Measurements from ENCODE around the gene CORO2B. TPM values are rescaled to one million over a fixed set of nuclear protein-coding genes. Genes with fewer than 3 reads are reported as not detected.

The CORO2B gene
- total RNA-seq, 2 donors from 2014 or later, result 4.3 to 8.5 TPM

DNA sequence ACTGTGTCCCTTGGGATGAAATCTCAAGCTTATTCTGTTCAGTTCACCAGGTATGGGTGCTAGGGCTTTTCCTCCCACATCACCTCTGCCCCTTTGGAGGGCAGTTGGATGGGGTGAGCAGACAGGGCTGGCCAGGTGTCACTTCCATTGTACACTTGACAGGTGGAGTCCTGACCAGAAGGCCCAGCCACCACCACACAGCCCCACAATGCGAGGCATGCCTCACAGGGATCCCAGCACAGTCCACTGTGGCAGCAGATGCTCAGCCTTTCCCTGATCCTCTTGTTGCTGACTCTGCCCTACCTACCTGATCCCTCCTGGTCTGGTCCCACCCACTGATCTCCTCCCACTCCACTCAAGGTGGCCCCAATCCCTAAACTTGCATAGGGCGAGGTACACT is 153.7 kb downstream of the CORO2B start:
- Histone ChIP-seq H3K9me3 (no peaks in the 10 kb centered on the region), H3K36me3 (no peaks in the 10 kb centered on the region), H3K4me3 (no peak overlapping the region), H3K4me1 (ENCODE audit: control insufficient read depth in 1 of 2, low read depth in 2 of 2) (peaks cover 4 to 6% of the 10 kb centered on the region in 2 donors), H3K27ac (no peak overlapping the region), H3K27me3 (replicated peaks; ENCODE audit: insufficient read depth) (no peaks in the 10 kb centered on the region)
- TF ChIP-seq, protein P1, sequence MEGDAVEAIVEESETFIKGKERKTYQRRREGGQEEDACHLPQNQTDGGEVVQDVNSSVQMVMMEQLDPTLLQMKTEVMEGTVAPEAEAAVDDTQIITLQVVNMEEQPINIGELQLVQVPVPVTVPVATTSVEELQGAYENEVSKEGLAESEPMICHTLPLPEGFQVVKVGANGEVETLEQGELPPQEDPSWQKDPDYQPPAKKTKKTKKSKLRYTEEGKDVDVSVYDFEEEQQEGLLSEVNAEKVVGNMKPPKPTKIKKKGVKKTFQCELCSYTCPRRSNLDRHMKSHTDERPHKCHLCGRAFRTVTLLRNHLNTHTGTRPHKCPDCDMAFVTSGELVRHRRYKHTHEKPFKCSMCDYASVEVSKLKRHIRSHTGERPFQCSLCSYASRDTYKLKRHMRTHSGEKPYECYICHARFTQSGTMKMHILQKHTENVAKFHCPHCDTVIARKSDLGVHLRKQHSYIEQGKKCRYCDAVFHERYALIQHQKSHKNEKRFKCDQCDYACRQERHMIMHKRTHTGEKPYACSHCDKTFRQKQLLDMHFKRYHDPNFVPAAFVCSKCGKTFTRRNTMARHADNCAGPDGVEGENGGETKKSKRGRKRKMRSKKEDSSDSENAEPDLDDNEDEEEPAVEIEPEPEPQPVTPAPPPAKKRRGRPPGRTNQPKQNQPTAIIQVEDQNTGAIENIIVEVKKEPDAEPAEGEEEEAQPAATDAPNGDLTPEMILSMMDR (IDR thresholded peaks at IDR 0.05), result no peak
- no peak for ATAC-seq (ENCODE audit: insufficient number of reproducible peaks, low FRiP score, low read depth)
- no peak for DNase-seq (ENCODE audit: low spot score)

DNA sequence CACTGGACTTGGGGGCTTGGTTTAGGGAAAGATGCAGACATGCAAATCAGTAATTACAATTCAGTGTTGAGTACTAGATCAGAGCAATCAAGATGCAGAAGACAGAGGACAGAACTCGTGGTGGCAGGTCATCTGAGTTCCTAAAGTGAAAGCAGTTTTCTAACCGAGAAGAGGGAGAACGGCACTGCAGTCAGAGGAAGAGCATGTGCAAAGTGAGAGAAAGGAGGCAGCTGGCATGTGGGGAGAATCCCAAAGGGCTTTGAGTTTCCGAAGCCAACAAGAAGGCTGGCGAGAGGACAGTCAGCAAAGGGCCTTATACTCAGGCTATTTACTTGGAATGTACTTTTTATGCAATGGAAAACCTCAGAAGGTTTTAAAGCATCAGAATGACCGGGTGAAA is 154.9 kb downstream of the CORO2B start:
- no peak overlapping the region for H3K27ac ChIP-seq
- peaks cover 4 to 6% of the 10 kb centered on the region in 2 donors for H3K4me1 ChIP-seq (ENCODE audit: control insufficient read depth in 1 of 2, low read depth in 2 of 2)
- H3K27me3 ChIP-seq (replicated peaks; ENCODE audit: insufficient read depth), result no peaks in the 10 kb centered on the region
- no peaks in the 10 kb centered on the region for H3K9me3 ChIP-seq
- TF ChIP-seq, protein P1 (IDR thresholded peaks at IDR 0.05), result no peak
- DNase-seq (ENCODE audit: low spot score) (no peak), ATAC-seq (ENCODE audit: insufficient number of reproducible peaks, low FRiP score, low read depth) (no peak)
- no peaks in the 10 kb centered on the region for H3K36me3 ChIP-seq
- H3K4me3 ChIP-seq, result no peak overlapping the region

DNA sequence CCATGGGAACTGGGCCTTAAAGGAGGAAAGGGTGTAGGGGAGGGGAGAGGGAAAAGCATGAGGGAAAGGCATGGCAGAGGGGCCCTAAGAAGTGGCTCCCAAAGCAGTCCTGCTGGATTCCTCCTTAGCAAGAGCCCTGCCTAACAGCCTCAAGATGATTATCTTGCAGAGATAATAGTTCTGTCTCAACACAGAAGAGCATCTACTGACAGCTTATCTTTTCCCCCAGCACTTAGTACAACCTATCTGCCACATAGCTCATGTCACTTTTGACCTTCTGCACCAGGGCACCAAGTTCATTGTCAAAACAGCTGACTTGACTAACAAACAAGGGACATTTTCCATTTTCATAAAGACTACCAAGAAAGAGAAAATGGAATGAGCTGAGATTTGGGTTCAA is 155.6 kb downstream of the CORO2B start:
- Histone ChIP-seq H3K4me1 (ENCODE audit: control insufficient read depth in 1 of 2, low read depth in 2 of 2) (peaks cover 4 to 6% of the 10 kb centered on the region in 2 donors), H3K9me3 (no peaks in the 10 kb centered on the region), H3K36me3 (no peaks in the 10 kb centered on the region), H3K27me3 (replicated peaks; ENCODE audit: insufficient read depth) (no peaks in the 10 kb centered on the region), H3K27ac (no peak overlapping the region), H3K4me3 (no peak overlapping the region)
- TF ChIP-seq, protein P1 (IDR thresholded peaks at IDR 0.05), result no peak
- ATAC-seq (ENCODE audit: insufficient number of reproducible peaks, low FRiP score, low read depth), result no peak
- DNase-seq (ENCODE audit: low spot score), result no peak

DNA sequence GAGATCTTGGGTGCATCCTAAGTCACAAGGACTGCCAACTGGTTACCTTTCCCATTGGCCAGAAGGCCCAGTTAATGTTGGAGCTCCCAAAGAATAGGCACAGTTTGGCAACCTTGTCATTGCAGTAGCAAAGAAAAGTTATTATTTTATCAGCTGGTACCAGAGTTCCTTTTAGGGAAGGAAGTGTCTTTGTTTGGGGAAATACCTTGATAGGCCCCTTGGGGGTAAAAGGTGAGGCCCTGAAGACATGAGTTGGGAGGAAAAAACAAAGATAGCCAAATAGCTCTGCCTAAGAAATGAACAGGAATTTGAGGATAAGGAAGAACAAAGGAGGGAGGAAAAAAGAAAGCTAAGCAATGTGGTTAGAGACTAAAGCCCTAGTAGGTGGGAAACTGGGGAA is 156.1 kb downstream of the CORO2B start:
- ATAC-seq (ENCODE audit: insufficient number of reproducible peaks, low FRiP score, low read depth), result no peak
- Histone ChIP-seq H3K9me3 (no peaks in the 10 kb centered on the region), H3K4me3 (no peak overlapping the region), H3K4me1 (ENCODE audit: control insufficient read depth in 1 of 2, low read depth in 2 of 2) (peaks cover 4 to 5% of the 10 kb centered on the region in 2 donors), H3K36me3 (no peaks in the 10 kb centered on the region), H3K27me3 (replicated peaks; ENCODE audit: insufficient read depth) (no peaks in the 10 kb centered on the region), H3K27ac (no peak overlapping the region)
- TF ChIP-seq, protein P1 (IDR thresholded peaks at IDR 0.05), result no peak
- DNase-seq (ENCODE audit: low spot score), result no peak

DNA sequence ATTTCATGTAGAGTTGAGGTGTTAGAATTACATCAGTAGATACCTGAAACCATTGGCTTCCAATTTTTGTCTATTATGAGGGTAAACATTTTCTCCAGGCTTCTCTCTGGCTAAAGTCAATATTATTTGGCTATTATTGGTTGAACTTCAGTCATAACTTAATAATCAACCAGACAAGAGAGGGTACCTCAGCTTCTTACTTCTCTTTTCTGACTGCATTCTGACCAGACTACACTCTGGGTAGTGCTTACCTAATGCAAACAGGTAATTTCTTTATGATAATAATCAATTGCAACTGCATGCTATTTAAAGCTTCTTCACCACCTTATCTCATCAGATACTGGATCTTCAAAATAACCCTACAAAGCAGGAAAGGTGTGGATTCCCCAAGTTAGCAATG is 156.8 kb downstream of the CORO2B start:
- Histone ChIP-seq H3K9me3 (no peaks in the 10 kb centered on the region), H3K27ac (no peak overlapping the region), H3K4me3 (no peak overlapping the region), H3K36me3 (no peaks in the 10 kb centered on the region), H3K27me3 (replicated peaks; ENCODE audit: insufficient read depth) (no peaks in the 10 kb centered on the region), H3K4me1 (ENCODE audit: control insufficient read depth in 1 of 2, low read depth in 2 of 2) (no peaks in the 10 kb centered on the region)
- DNase-seq (ENCODE audit: low spot score) (no peak), ATAC-seq (ENCODE audit: insufficient number of reproducible peaks, low FRiP score, low read depth) (no peak)
- TF ChIP-seq, protein P1 (IDR thresholded peaks at IDR 0.05), result no peak
